ENCODE measurements around the gene PLS3.

The PLS3 gene

GRCh38 chrX:115573185-115573584 lies 12.2 kb downstream of the PLS3 start:
- no peak for DNase-seq

- DNase-seq: no peak
Measured at GRCh38 chrX:115576676-115577075, 15.7 kb downstream of the PLS3 start.

DNA sequence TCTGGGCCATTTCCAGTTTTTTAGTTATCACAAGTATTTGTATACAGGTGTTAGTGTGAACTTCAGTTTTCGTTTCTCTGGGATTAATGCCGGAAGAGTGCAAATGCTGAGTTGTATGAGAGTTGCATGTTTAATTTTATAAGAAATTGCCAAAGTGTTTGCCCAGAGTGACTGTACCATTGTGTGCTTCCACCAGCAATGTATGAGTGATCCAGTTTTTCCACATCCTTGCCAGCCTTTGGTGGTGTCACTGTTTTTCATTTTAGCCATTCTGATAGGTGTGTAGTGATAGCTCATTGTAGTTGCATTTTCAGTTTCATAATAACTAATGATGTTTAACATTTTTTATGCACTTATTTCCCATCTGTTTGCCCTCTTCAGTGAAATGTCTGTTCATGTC lies 18.4 kb downstream of the PLS3 start:
- DNase-seq: no peak

DNA sequence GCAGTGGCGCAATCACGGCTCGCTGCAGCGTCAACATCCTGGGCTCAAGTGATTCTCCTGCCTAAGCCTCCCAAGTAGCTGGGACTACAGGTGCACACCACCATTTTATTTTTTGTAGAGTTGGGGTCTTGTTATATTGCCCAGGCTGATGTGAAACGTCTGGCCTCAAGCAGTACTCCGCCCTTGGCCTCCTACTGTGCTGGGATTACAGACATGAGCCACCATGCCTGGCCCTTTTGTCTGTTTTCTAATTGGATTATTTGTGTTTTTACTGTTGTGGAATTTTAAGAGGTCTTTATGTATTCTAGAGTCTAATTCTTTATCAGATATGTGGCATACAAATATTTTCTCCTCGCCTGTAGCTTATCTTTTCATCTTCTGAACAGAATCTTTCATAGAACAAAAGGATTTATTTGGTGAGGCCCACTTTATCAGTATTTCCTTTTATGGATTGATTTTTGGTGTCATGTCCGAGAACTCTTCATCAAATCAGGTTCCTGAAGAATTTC lies 18.9 kb downstream of the PLS3 start:
- DNase-seq: no peak

- no peak for DNase-seq
Measured at GRCh38 chrX:115581759-115582615, 21.0 kb downstream of the PLS3 start.

- no peak for DNase-seq
Measured at GRCh38 chrX:115582616-115583495, 21.9 kb downstream of the PLS3 start.

DNA sequence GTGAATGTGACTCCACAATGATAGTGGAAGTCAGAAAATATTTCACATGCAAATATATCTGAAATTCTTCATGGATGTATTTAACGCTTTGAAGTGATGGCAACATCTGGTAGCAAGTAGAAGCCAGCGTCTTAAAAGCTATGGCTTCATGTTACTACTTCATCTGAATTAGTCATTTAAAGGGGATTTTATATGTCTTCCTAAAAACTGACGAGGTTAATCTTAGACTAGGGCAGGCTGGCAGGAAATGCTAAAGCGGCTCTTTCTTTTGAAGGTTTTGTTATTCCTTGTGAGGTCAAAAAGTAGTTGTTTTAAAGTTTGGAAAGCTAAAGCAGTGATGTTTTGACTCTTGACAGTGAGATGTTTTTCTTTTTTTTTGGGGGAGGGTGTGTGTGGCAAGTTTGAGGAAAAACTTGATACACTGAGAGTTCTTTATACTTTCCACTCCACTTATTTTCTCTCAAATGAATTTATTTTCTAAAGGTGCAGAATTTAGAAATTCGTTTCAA lies 22.6 kb downstream of the PLS3 start:
- DNase-seq: no peak

- DNase-seq: no peak
Measured at GRCh38 chrX:115584696-115585095, 23.7 kb downstream of the PLS3 start.

- DNase-seq: no peak
Measured at GRCh38 chrX:115588179-115588578, 27.2 kb downstream of the PLS3 start.

DNA sequence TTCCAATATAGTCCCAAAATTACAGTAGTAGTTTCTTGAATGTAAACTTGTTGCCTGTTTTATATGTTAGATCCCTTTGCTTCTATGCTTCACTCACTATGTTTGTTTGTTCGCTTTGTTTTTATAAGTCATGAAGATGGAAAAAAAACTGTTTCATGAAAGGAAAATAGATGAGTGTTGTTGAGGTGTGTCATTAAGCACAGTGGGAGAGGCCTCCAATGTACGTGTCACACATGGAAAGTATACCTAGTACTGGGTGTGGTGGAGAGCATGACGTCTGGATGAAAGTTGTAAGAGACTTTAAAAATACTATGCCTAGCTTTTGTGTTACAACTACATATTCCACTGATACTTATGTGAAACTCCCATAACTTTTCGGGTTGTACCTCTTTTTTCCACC lies 28.4 kb downstream of the PLS3 start:
- no peak for DNase-seq

GRCh38 chrX:115591420-115591819 lies 30.4 kb downstream of the PLS3 start:
- no peak for DNase-seq

DNA sequence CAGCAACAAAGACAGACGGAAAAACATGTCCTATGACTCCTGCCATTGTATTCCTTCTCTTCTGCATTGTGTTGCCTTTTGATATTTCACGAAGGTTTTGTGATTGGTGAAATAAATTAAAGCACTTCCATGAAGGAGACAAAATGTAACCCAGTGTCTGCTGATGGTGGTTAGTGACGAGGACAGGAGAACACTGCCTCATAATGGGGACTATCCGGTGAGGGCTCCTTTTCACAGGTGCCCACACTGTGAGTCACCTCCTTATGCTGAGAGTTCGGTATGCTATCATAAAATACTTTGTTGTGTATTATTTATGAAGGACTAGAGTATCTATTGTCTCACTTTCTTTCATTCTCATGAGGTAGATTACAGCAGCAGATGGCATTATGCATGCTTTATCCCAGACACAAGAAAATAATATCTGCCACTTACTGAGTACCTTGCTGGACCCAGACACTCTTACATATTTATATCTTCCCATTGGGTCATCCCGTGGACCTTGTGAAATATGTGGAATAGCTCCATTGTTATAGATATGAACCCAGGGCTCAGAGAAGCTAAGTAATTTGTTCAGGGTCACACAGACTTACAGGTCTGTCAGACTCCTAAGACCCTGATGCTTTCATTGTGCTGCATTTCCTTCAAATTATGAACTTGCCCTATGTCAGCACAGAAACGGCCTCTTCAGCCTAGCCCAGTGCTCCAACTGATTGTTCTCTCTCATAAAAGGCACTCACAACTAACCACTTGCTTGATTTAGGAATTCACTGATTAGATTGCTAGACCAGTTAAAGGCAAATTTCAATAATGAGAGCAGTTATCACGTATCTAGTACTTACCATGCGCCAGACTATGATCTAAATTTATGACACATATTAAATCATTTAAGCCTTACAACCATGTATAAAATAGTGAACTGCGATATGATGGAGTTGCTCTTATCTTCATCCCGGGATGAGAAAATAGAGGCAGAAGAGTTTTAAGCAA lies 31.2 kb downstream of the PLS3 start:
- DNase-seq: no peak

DNA sequence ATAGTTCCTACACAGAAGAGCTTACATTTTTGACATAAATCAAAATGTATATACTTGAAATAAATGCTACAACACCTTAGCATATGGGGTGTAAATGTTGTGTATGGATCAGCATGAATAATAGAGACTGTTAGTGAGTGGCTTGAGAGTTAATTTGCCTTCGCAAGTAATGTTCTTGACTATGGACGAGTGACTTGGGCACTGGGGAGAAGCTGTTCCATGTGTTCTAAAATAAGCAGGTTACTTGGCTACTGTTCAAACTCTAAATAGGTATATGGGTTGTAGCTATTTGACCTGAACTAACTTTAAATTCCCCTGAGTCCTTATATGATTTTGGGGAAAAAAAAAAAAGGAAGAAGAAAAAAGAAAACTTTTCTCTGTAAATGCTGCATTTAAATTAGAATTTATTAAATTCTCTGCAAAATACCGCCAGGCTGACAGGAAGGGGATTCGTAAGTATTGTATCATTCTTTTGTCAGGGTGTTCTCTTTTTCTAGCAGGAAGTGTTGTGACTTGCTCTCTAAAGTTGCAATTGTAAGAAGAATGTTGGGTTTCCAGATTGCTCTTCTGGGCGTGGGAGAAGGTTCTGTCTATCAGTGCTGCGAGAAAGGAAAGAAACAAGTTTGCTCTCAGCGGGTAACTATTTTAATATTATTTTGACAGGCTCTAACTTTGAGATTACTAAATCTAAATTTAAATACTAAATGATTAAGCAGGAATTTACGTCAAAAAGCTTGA lies 32.2 kb downstream of the PLS3 start:
- DNase-seq: no peak

DNA sequence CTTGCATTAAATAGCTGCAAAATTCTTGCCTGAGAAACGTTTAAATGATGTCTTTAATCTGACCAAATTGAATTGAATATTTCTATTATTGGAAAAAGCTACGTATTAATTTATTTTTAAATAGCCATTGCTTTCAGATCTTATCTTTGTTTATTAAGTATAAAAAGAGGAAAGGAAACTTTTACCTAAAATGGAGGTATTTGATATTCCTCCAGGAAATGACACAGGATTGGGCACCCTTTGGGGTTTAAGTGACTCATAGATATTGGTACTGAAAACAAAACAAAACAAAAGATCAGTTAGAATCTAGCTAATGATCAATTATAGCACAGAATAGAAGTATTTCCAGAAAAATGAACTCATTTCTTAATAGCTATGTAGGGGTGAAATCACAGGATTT lies 34.1 kb downstream of the PLS3 start:
- DNase-seq: no peak

- no peak for DNase-seq
Measured at GRCh38 chrX:115598556-115598955, 37.6 kb downstream of the PLS3 start.

DNA sequence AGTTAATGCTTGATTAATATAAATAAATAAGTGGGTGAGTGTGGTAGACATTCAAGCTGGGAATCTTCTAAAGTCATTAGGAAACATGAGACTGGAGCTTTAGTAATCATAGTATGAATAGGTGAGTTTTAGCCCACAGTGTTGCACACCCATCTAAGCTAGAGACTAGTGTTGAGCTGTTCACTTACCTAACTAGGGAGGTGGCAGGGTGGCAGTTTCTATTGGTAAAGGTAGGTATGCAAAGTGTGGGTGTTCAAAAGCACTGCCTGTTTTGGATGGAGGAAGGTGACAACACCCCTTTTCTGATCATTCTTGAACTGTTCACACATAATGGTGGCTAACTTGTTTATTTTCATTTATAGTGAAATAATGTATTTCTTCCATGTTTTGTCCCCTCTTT lies 41.3 kb downstream of the PLS3 start:
- no peak for DNase-seq

DNA sequence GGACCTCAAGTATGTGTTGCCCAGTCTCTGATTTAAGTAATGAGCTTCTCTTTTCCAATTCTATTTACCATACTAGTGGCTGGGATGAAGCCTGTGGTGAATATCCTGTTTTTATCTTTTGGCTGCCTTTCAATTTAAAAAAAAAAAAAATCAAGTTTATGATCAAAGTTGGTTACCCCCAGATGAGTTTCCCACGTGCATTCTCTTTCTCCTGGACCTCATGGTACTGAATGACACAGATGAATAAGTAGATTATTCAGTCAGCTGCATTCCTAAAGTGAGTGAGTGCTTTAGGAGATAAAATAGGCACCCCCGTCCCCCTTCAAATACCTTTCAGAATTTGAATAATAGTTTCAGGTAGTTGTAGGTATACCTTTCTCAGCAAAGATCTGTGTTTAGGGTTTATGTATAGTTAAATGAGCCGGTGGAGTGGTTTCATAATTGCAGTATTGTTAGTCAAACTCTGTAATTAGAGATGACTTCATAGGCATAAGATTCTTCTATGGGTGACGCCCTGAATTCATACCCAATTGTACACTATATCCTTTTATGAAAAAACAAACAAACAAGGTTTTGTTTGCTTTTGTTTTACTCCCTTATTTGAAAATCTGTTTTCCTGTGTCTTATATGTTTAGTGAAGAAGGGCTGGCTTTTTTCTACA lies 41.9 kb downstream of the PLS3 start:
- DNase-seq: no peak

DNA sequence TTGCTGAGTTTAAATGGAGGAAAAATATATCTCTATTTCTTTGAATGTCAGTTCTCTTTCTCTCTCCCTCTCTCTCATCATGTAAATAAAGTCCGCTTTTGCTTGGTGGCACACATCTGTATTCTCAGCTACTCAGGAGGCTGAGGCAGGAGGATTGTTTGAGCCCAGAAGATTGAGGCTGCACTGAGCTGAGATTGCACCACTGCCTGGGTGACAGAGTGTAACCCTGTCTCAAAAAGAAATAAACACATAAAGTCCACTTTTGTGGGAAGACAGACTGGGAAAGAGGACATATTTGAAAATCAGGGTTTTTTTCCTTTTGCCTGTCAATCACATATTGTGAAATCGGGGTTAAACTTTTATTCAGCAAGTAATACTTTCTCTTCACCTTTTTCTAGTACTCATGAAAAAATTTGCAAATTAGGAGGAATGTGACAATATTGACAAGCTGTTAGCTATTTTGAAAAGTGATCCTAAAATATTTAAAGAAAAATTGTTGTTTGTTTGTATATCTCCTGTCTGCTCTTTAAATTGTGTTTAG lies 42.6 kb downstream of the PLS3 start:
- no peak for DNase-seq

DNA sequence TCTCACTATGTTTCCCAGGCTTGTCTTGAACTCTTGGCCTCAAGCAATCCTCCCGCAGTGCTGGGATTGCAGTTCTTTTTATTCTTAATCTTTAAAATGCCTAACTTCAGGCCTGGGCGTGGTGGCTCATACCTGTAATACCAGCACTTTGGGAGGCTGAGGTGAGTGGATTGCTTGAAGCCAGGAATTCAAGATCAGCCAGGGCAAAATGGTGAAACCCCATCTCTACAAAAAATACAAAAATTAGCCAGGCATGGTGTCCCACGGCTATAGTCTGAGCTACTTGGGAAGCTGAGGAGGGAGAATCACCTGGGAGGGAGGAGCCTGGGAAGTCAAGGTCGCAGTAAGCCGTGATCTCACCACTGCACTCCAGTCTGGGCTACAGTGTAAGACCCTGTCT lies 45.9 kb downstream of the PLS3 start:
- no peak for DNase-seq

DNA sequence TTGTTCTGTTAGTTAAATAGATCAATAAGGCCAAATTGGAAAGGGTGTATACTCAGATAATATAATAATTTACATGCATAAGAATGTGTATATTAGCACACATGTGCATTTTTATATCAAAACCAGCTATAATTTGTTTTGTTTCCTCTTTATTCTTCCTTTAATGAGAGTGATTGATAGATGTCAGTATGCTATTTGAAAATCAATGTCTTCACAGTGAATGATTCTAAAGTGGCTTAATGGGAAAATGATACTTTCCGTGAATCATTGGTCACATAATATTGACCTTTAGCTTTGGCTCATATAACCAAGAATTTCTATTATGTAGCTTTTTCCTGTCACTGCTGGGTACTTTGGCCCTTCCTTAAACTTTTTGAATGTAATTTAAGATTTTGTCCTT lies 48.6 kb downstream of the PLS3 start:
- DNase-seq: no peak

All from cortex of kidney (tissue), 1 donor.